Panc1 (cell line): Measurements from ENCODE around the gene ACSL5. TPM values are rescaled to one million over a fixed set of nuclear protein-coding genes. Genes with fewer than 3 reads are reported as not detected.
"Not testable (repeated sequence)": the region's sequence is repeated elsewhere in the genome, so short reads cannot be mapped to it uniquely, and the experiment has no call there.

Experiments
- ATAC-seq: fragments of 200-7000 bp; cut with Tn5 transposase; 2 replicates; pipeline ENCODE4 v1.9.1; 2020; ENCODE audit warnings: mild to moderate bottlenecking, moderate library complexity
- BruUV-seq: library from RNA; stranded (reverse); fragments of 400-500 nt; replicated peaks from 2 replicates; lab custom pipeline; 2021; lab: Mats Ljungman, UMichigan
- CTCF ChIA-PET: fragments of 300-600 bp; sonication (Branson Sonifier 250); formaldehyde crosslinking; loops from one replicate; lab custom pipeline; 2022; ENCODE audit warnings: antibody characterized with exemption; lab: Charles Lee
- POLR2A ChIA-PET: fragments of 300-600 bp; sonication (Branson Sonifier 250); formaldehyde crosslinking; loops from one replicate; lab custom pipeline; 2022; ENCODE audit warnings: antibody characterized with exemption; lab: Charles Lee
- DNase-seq: peaks from one replicate; pipeline ENCODE4 v3.0.0-alpha.2; 2010; ENCODE audit warnings: low read depth, low spot score
- H3K27ac ChIP-seq: 2 replicates; pipeline ENCODE4 v1.5.1; 2011; ENCODE audit warnings: mild to moderate bottlenecking, low read length, inconsistent platforms
- H3K27me3 ChIP-seq: fragments of 200-500 bp; sonication (Bioruptor generic); 2 replicates; pipeline ENCODE4 v1.6.0; 2014; ENCODE audit warnings: low read length, inconsistent platforms; ENCODE audit not compliant: control insufficient read depth, insufficient read depth
- H3K36me3 ChIP-seq: fragments of 200-500 bp; sonication (Bioruptor generic); 2 replicates; pipeline ENCODE4 v1.5.1; 2014; ENCODE audit warnings: inconsistent platforms, mild to moderate bottlenecking, low read length, moderate library complexity; ENCODE audit not compliant: control insufficient read depth, insufficient read depth
- H3K4me1 ChIP-seq: 2 replicates; pipeline ENCODE4 v1.5.1; 2011; ENCODE audit warnings: inconsistent platforms, mild to moderate bottlenecking, low read length, moderate library complexity; ENCODE audit not compliant: control insufficient read depth, insufficient read depth
- H3K4me3 ChIP-seq, 2 experiments: 2 replicates each; pipeline ENCODE4 v1.5.1; 2011 to 2012; ENCODE audit warnings: low read depth in 2 of 2, low read length in 2 of 2, mild to moderate bottlenecking in 2 of 2, inconsistent platforms in 1 of 2, moderate library complexity in 1 of 2
- H3K9me3 ChIP-seq: fragments of 200-500 bp; sonication (Bioruptor generic); 2 replicates; pipeline ENCODE4 v1.5.1; 2014; ENCODE audit warnings: low read depth, mild to moderate bottlenecking, inconsistent platforms, low read length, moderate library complexity; ENCODE audit not compliant: control insufficient read depth, insufficient read depth
- CTCF ChIP-seq: fragments of 450-650 bp; IDR thresholded peaks from 2 replicates; pipeline ENCODE4 v1.5.1; 2017; ENCODE audit warnings: mild to moderate bottlenecking
- POLR2AphosphoS5 ChIP-seq: IDR thresholded peaks from 2 replicates; pipeline ENCODE4 v1.6.1; 2012; ENCODE audit warnings: mild to moderate bottlenecking, low read depth, low read length, moderate library complexity
- REST ChIP-seq, 2 experiments: IDR thresholded peaks; 2 replicates each; pipeline ENCODE4 v1.6.1; 2011 to 2012; ENCODE audit warnings: low read depth in 2 of 2, control low read depth in 1 of 2, low read length in 1 of 2, mild to moderate bottlenecking in 1 of 2, moderate library complexity in 1 of 2; ENCODE audit not compliant: insufficient read depth in 1 of 2
- SIN3A ChIP-seq: IDR thresholded peaks from 2 replicates; pipeline ENCODE4 v1.6.1; 2012; ENCODE audit warnings: low read depth, mild to moderate bottlenecking, low read length, moderate library complexity, borderline replicate concordance; ENCODE audit not compliant: insufficient read depth
- TCF7L2 ChIP-seq: IDR thresholded peaks from 2 replicates; pipeline ENCODE4 v1.6.1; 2011; ENCODE audit warnings: mild to moderate bottlenecking, low read depth, low read length, inconsistent platforms
- in situ Hi-C: cut with HindIII; loops from 2 replicates; pipeline ENCODE4 v1.10.0; 2016; ENCODE audit warnings: low sequenced_read_pairs, low pct_unique_long_range_greater_than_20kb
- intact Hi-C: fragments of 100-400 bp; cut with micrococcal nuclease; formaldehyde crosslinking; loops from one replicate; pipeline ENCODE4 v1.10.0; 2022; ENCODE audit not compliant: unreplicated experiment
- total RNA-seq: library from RNA; stranded (reverse); gene quantifications from one replicate; pipeline ENCODE4 v1.2.1, GENCODE V29; 2021; ENCODE audit not compliant: unreplicated experiment

Gene ACSL5
- total RNA-seq, 1 experiment from 2014 or later = 2.4 TPM

- H3K9me3 ChIP-seq = no peaks in the 10 kb centered on the region
- ATAC-seq (no peak), DNase-seq (no peak)
- ChIA-PET POLR2A (no interaction called here), CTCF (no interaction called here)
- H3K27me3 ChIP-seq = no peaks in the 10 kb centered on the region
- H3K4me1 ChIP-seq = no peaks in the 10 kb centered on the region; the same call in 1 of the 2 replicates
- BruUV-seq = no TSS peak
- H3K4me3 ChIP-seq = no peak overlapping the region
- intact Hi-C loops (no loop called here), in situ Hi-C loops (no loop called here)
- H3K27ac ChIP-seq = no peak overlapping the region
- H3K36me3 ChIP-seq = no peaks in the 10 kb centered on the region
- TF ChIP-seq CTCF (no peak), TCF7L2 (no peak), SIN3A (no peak), REST (IDR thresholded peaks at IDR 0.05; ENCODE audit: insufficient read depth in 1 of 2, low read depth in 2 of 2, low read length in 1 of 2) (no peak), POLR2AphosphoS5 (no peak)
These were observed 3.5 kb upstream of the ACSL5 start for GRCh38 chr10:112370424-112370819.

- H3K27ac ChIP-seq, ATAC-seq, H3K36me3 ChIP-seq, H3K9me3 ChIP-seq, intact Hi-C loops, in situ Hi-C loops, H3K27me3 ChIP-seq, POLR2A ChIA-PET, BruUV-seq, H3K4me1 ChIP-seq, DNase-seq, H3K4me3 ChIP-seq: not testable (repeated sequence)
- CTCF ChIA-PET = interaction anchor here (1.0 kb wide), 1 partner anchor 76 kb away, joined by 3 read pairs; the partner anchor contains the start of genes VTI1A and ZDHHC6
These were observed 2.6 kb upstream of the ACSL5 start for GRCh38 chr10:112371326-112371725.

- ATAC-seq, H3K36me3 ChIP-seq, DNase-seq, H3K27me3 ChIP-seq, BruUV-seq, H3K9me3 ChIP-seq, H3K4me3 ChIP-seq, intact Hi-C loops, H3K4me1 ChIP-seq, in situ Hi-C loops, H3K27ac ChIP-seq: not testable (repeated sequence)
- ChIA-PET CTCF (interaction anchor here (1.0 kb wide), 1 partner anchor 75 kb away, joined by 3 read pairs; the partner anchor contains the start of genes VTI1A and ZDHHC6), POLR2A (interaction anchor here (0.6 kb wide), 1 partner anchor 17 kb away, joined by 3 read pairs; no protein-coding TSS in a partner anchor)
These were observed 1.6 kb upstream of the ACSL5 start for GRCh38 chr10:112372182-112372810.
